ENCODE data around the gene PBX3. TPM values are rescaled to one million over a fixed set of nuclear protein-coding genes. Genes with fewer than 3 reads are reported as not detected.

PBX3 gene
- total and polyA plus RNA-seq, 2 donors (not counting 1 experiment from before 2014, with no cell fraction given), result 15.5 to 39.0 TPM

- Mint-ChIP-seq H3K9me3 (ENCODE audit: insufficient read depth) (no peaks in the 10 kb centered on the region), H3K4me1 (no peaks in the 10 kb centered on the region), H3K27me3 (peaks cover 3% of the 10 kb centered on the region), H3K4me3 (no peak overlapping the region), H3K27ac (no peak overlapping the region)
- ChIA-PET POLR2A (no interaction called here), CTCF (no interaction called here)
- Histone ChIP-seq H4K20me1 (ENCODE audit: control insufficient read depth, insufficient read depth, low read length, poor library complexity, severe bottlenecking) (no peaks in the 10 kb centered on the region), H3K4me3 (ENCODE audit: control extremely low read depth in 1 of 5, extremely low read depth in 1 of 5, insufficient read depth in 1 of 5, low read depth in 2 of 5, low read length in 4 of 5) (no peak overlapping the region), H3K27ac (ENCODE audit: low read length in 2 of 2) (no peak overlapping the region), H3K4me1 (ENCODE audit: control insufficient read depth in 2 of 2, insufficient read depth in 2 of 2, low read length in 2 of 2) (no peaks in the 10 kb centered on the region), H3K9me3 (ENCODE audit: control extremely low read depth in 1 of 3, control insufficient read depth in 2 of 3, insufficient read depth in 1 of 3, low read length in 2 of 3) (peaks cover 0 to 3% (median 0%) of the 10 kb centered on the region in 3 donors), H3K27me3 (replicated peaks in 1 of 4; ENCODE audit: control extremely low read depth in 1 of 4, control insufficient read depth in 3 of 4, insufficient read depth in 4 of 4, low read length in 3 of 4) (no peaks in the 10 kb centered on the region), H2AFZ (ENCODE audit: insufficient read depth, low read depth, low read length, poor library complexity, severe bottlenecking) (no peak overlapping the region), H3K36me3 (replicated peaks in 1 of 2; ENCODE audit: control extremely low read depth in 1 of 2, control insufficient read depth in 1 of 2, extremely low read depth in 1 of 2, insufficient read depth in 2 of 2, low read length in 1 of 2) (no peaks in the 10 kb centered on the region), H3K79me2 (ENCODE audit: control insufficient read depth, insufficient read depth, low read length) (no peaks in the 10 kb centered on the region), H3K4me2 (replicated peaks; ENCODE audit: low read depth, low read length, poor library complexity, severe bottlenecking) (no peak overlapping the region), H3K9ac (ENCODE audit: low read length) (no peak overlapping the region)
- 97% methylated on average over 5 of the region's 5 CpGs for WGBS (ENCODE audit: insufficient coverage)
- TF ChIP-seq CTCF (IDR thresholded peaks at IDR 0.05) (no peak), EZH2 (IDR thresholded peaks at IDR 0.05; ENCODE audit: borderline replicate concordance, insufficient read depth, low read depth, low read length, poor library complexity, severe bottlenecking) (no peak)
- intact Hi-C loops (cut with micrococcal nuclease), result no loop called here
- no peak for DNase-seq
- no peak for ATAC-seq (ENCODE audit: low read depth)
Measured at GRCh38 chr9:125995006-125995405, 247.8 kb downstream of the PBX3 start.

- Histone ChIP-seq H3K4me2 (replicated peaks; ENCODE audit: low read depth, low read length, poor library complexity, severe bottlenecking) (no peak overlapping the region), H3K36me3 (replicated peaks in 1 of 2; ENCODE audit: control extremely low read depth in 1 of 2, control insufficient read depth in 1 of 2, extremely low read depth in 1 of 2, insufficient read depth in 2 of 2, low read length in 1 of 2) (no peaks in the 10 kb centered on the region), H3K4me1 (ENCODE audit: control insufficient read depth in 2 of 2, insufficient read depth in 2 of 2, low read length in 2 of 2) (no peaks in the 10 kb centered on the region), H4K20me1 (ENCODE audit: control insufficient read depth, insufficient read depth, low read length, poor library complexity, severe bottlenecking) (no peaks in the 10 kb centered on the region), H2AFZ (ENCODE audit: insufficient read depth, low read depth, low read length, poor library complexity, severe bottlenecking) (no peak overlapping the region), H3K27ac (ENCODE audit: low read length in 2 of 2) (no peak overlapping the region), H3K9me3 (ENCODE audit: control extremely low read depth in 1 of 3, control insufficient read depth in 2 of 3, insufficient read depth in 1 of 3, low read length in 2 of 3) (peaks cover 0 to 3% (median 0%) of the 10 kb centered on the region in 3 donors), H3K27me3 (replicated peaks in 1 of 4; ENCODE audit: control extremely low read depth in 1 of 4, control insufficient read depth in 3 of 4, insufficient read depth in 4 of 4, low read length in 3 of 4) (no peaks in the 10 kb centered on the region), H3K79me2 (ENCODE audit: control insufficient read depth, insufficient read depth, low read length) (no peaks in the 10 kb centered on the region), H3K9ac (ENCODE audit: low read length) (no peak overlapping the region), H3K4me3 (ENCODE audit: control extremely low read depth in 1 of 5, extremely low read depth in 1 of 5, insufficient read depth in 1 of 5, low read depth in 2 of 5, low read length in 4 of 5) (no peak overlapping the region)
- no peak overlapping the region for H3K4me3 Mint-ChIP-seq
- POLR2A ChIA-PET, result no interaction called here
- H3K9me3 Mint-ChIP-seq (ENCODE audit: insufficient read depth), result no peaks in the 10 kb centered on the region
- H3K4me1 Mint-ChIP-seq, result no peaks in the 10 kb centered on the region
- H3K27me3 Mint-ChIP-seq, result peaks cover 6% of the 10 kb centered on the region
- CTCF ChIA-PET, result no interaction called here
- ATAC-seq (ENCODE audit: low read depth) (no peak), DNase-seq (no peak)
- intact Hi-C loops (cut with micrococcal nuclease), result no loop called here
- 97% methylated on average over 8 of the region's 10 CpGs for WGBS (ENCODE audit: insufficient coverage)
- no peak for TF ChIP-seq EZH2 (IDR thresholded peaks at IDR 0.05; ENCODE audit: borderline replicate concordance, insufficient read depth, low read depth, low read length, poor library complexity, severe bottlenecking)
- no peak for TF ChIP-seq CTCF (IDR thresholded peaks at IDR 0.05)
- H3K27ac Mint-ChIP-seq, result no peak overlapping the region
Measured at GRCh38 chr9:125995706-125996105, 248.5 kb downstream of the PBX3 start.

Data from B cell (primary cell).